MCF 10A (cell line): ENCODE results near the gene RUSC2. TPM values are rescaled to one million over a fixed set of nuclear protein-coding genes. Genes with fewer than 3 reads are reported as not detected.

Experiments used
- BruUV-seq: library from RNA; stranded (reverse); fragments of 400-500 nt; replicated peaks from 2 replicates; lab custom pipeline; 2021; lab: Mats Ljungman, UMichigan
- CTCF ChIA-PET: fragments of 300-600 bp; sonication (Branson Sonifier 250); formaldehyde crosslinking; extraction: SDS; loops from one replicate; lab custom pipeline; 2021; ENCODE audit warnings: antibody characterized with exemption, inconsistent platforms; lab: Yijun Ruan, JAX
- POLR2A ChIA-PET: fragments of 300-600, 350-650 bp; sonication (Branson Sonifier 250); formaldehyde crosslinking; extraction: SDS; loops from one replicate; lab custom pipeline; 2020; ENCODE audit warnings: antibody characterized with exemption, inconsistent platforms; lab: Yijun Ruan, JAX
- DNase-seq: peaks from one replicate; pipeline ENCODE4 v3.0.0-alpha.2; 2018; ENCODE audit not compliant: unreplicated experiment
- H3K27ac Mint-ChIP-seq: one replicate; pipeline ENCODE4 v1.8.0; 2022; ENCODE audit warnings: mild to moderate bottlenecking, low read depth, mixed read lengths; ENCODE audit not compliant: unreplicated experiment
- H3K27me3 Mint-ChIP-seq: one replicate; pipeline ENCODE4 v1.8.0; 2022; ENCODE audit warnings: mixed read lengths; ENCODE audit not compliant: insufficient read depth, unreplicated experiment
- H3K36me3 Mint-ChIP-seq: one replicate; pipeline ENCODE4 v1.8.0; 2022; ENCODE audit warnings: mild to moderate bottlenecking, moderate library complexity, mixed read lengths; ENCODE audit not compliant: insufficient read depth, unreplicated experiment
- H3K4me1 Mint-ChIP-seq: one replicate; pipeline ENCODE4 v1.8.0; 2022; ENCODE audit warnings: mixed read lengths; ENCODE audit not compliant: insufficient read depth, unreplicated experiment
- H3K4me3 Mint-ChIP-seq: one replicate; pipeline ENCODE4 v1.8.0; 2022; ENCODE audit warnings: mild to moderate bottlenecking, moderate library complexity, mixed read lengths; ENCODE audit not compliant: unreplicated experiment
- H3K9me3 Mint-ChIP-seq: one replicate; pipeline ENCODE4 v1.8.0; 2022; ENCODE audit warnings: mixed read lengths; ENCODE audit not compliant: unreplicated experiment
- CTCF ChIP-seq: fragments of 200-600 bp; IDR thresholded peaks from one replicate; pipeline ENCODE4 v1.8.0; 2022; ENCODE audit warnings: antibody characterized with exemption, mild to moderate bottlenecking; ENCODE audit not compliant: unreplicated experiment
- intact Hi-C: fragments of 100-400 bp; cut with micrococcal nuclease; formaldehyde crosslinking; loops from 2 replicates; pipeline ENCODE4 v1.14.1; 2022
- total RNA-seq: library from RNA; stranded (reverse); gene quantifications from 2 replicates; pipeline ENCODE4 v1.2.3, GENCODE V29; 2022

The RUSC2 gene
- total RNA-seq, 1 experiment from 2014 or later = 30.5 TPM

GRCh38 chr9:35499029-35499700, 9.3 kb downstream of the RUSC2 start:
- POLR2A ChIA-PET = interaction anchor here (1.1 kb wide), 1 partner anchor 11 kb away, joined by 3 read pairs; no protein-coding TSS in a partner anchor
- BruUV-seq = no TSS peak
- H3K4me1 Mint-ChIP-seq = no peaks in the 10 kb centered on the region

DNA sequence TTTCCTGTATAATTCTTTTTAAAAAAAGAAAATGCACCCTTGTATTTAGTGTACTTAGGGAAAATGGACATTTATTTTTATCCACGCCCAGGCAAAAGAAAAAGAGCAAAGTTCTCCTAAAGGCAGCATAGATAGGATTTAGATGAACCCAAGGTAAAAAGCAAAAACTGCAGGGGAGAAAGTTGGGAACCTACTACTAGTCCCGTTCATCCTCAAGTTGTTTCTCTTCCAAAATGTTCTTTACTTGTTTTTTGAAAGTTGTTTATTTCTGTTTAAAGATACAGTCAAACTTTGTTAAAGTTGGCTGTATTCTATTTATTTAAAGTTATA, 9.8 kb downstream of the RUSC2 start:
- ChIA-PET POLR2A (no interaction called here), CTCF (interaction anchor here (0.6 to 2.6 kb wide), 2 partner anchors 11 to 418 kb away, joined by 3 to 11 read pairs; no protein-coding TSS in a partner anchor)
- BruUV-seq = no TSS peak
- no peak for TF ChIP-seq CTCF
- H3K27me3 Mint-ChIP-seq = no peaks in the 10 kb centered on the region
- DNase-seq = no peak
- H3K4me1 Mint-ChIP-seq = no peaks in the 10 kb centered on the region
- intact Hi-C loops = no loop called here
- peaks cover 7% of the 10 kb centered on the region for H3K9me3 Mint-ChIP-seq
- H3K4me3 Mint-ChIP-seq = no peak overlapping the region
- H3K27ac Mint-ChIP-seq = no peak overlapping the region
- H3K36me3 Mint-ChIP-seq = peaks cover 20% of the 10 kb centered on the region

More at GRCh38 chr9:35499029-35499700, 9.3 kb downstream of the RUSC2 start:
- intact Hi-C loops = no loop called here
- Mint-ChIP-seq H3K4me3 (no peak overlapping the region), H3K27me3 (no peaks in the 10 kb centered on the region), H3K9me3 (peaks cover 7% of the 10 kb centered on the region), H3K27ac (no peak overlapping the region), H3K36me3 (peaks cover 15% of the 10 kb centered on the region)
- no peak for TF ChIP-seq CTCF
- CTCF ChIA-PET = interaction anchor here (0.6 to 2.6 kb wide), 2 partner anchors 11 to 417 kb away, joined by 3 to 11 read pairs; no protein-coding TSS in a partner anchor
- DNase-seq = no peak

DNA sequence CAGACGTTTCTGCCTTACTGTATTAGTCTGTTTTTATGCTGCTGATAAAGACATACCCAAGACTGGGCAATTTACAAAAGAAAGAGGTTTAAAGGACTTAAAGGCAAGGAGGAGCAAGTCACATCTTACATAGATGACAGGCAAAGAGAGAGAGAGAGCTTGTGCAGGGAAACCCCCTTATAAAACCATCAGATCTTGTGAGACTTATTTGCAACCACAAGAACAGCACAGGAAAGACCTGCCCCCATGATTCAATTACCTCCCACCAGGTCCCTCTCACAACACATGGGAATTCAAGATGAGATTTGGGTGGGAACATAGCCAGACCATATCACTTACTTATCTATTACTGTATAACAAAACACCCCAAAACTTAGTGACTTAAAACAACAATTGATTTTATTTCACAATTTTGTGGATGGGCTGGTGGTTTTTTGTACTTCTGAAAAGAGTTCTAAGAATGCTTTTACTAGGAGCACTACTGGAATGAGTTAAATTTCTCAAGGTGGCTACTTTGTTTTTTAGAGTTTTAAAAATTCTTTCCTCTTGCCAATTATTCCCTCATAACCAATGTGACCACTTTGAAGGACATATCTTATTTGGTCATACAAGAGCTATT, 10.3 kb downstream of the RUSC2 start:
- no peak for TF ChIP-seq CTCF
- peaks cover 7% of the 10 kb centered on the region for H3K9me3 Mint-ChIP-seq
- H3K27ac Mint-ChIP-seq = no peak overlapping the region
- POLR2A ChIA-PET = interaction anchor here (1.0 kb wide), 1 partner anchor 11 kb away, joined by 3 read pairs; no protein-coding TSS in a partner anchor
- H3K4me3 Mint-ChIP-seq = no peak overlapping the region
- H3K36me3 Mint-ChIP-seq = peaks cover 20% of the 10 kb centered on the region
- CTCF ChIA-PET = interaction anchor here (0.6 to 2.6 kb wide), 6 partner anchors 8 to 1380 kb away, joined by 3 to 11 read pairs (median 4); no protein-coding TSS in a partner anchor
- BruUV-seq = no TSS peak
- DNase-seq = no peak
- no peaks in the 10 kb centered on the region for H3K27me3 Mint-ChIP-seq
- H3K4me1 Mint-ChIP-seq = no peaks in the 10 kb centered on the region
- intact Hi-C loops = no loop called here

- BruUV-seq = no TSS peak
- TF ChIP-seq CTCF = no peak
- CTCF ChIA-PET = interaction anchor here (2.6 kb wide), 1 partner anchor 9 kb away, joined by 11 read pairs; no protein-coding TSS in a partner anchor
- no peak for DNase-seq
- Mint-ChIP-seq H3K9me3 (peaks cover 7% of the 10 kb centered on the region), H3K27me3 (no peaks in the 10 kb centered on the region), H3K27ac (no peak overlapping the region), H3K4me1 (no peaks in the 10 kb centered on the region), H3K36me3 (peaks cover 20% of the 10 kb centered on the region), H3K4me3 (no peak overlapping the region)
- intact Hi-C loops = no loop called here
- POLR2A ChIA-PET = interaction anchor here (1.5 kb wide), 1 partner anchor 15 kb away, joined by 4 read pairs; no protein-coding TSS in a partner anchor
Measured at GRCh38 chr9:35501946-35502345, 12.0 kb downstream of the RUSC2 start.
